Activated naive CD8-positive, alpha-beta T cell treated with anti-CD3 and anti-CD28 coated beads for 36 hours (primary cell): ENCODE measurements around the gene KSR1. TPM values are rescaled to one million over a fixed set of nuclear protein-coding genes. Genes with fewer than 3 reads are reported as not detected.

Experiments
- DNase-seq: peaks from one replicate; pipeline ENCODE4 v3.0.0; 2021
- H3K27ac Mint-ChIP-seq: one replicate; pipeline ENCODE4 v1.8.0; 2022; ENCODE audit warnings: mild to moderate bottlenecking, moderate library complexity, mixed read lengths
- H3K27me3 Mint-ChIP-seq: one replicate; pipeline ENCODE4 v1.8.0; 2022; ENCODE audit warnings: mild to moderate bottlenecking, mixed read lengths
- H3K36me3 Mint-ChIP-seq: one replicate; pipeline ENCODE4 v1.8.0; 2021; ENCODE audit warnings: mild to moderate bottlenecking, mixed read lengths
- H3K4me1 Mint-ChIP-seq: one replicate; pipeline ENCODE4 v1.8.0; 2021; ENCODE audit warnings: mixed read lengths
- H3K4me3 Mint-ChIP-seq: one replicate; pipeline ENCODE4 v1.8.0; 2022; ENCODE audit warnings: mild to moderate bottlenecking, moderate library complexity, mixed read lengths
- H3K9me3 Mint-ChIP-seq: one replicate; pipeline ENCODE4 v1.8.0; 2022; ENCODE audit warnings: mixed read lengths
- total RNA-seq, 2 experiments: library from RNA; stranded (reverse); gene quantifications; one replicate each; pipeline ENCODE4 v1.2.3, GENCODE V29; 2021

Gene KSR1
- total RNA-seq, 2 experiments from 2014 or later, result 58.9 to 62.5 TPM

GRCh38 chr17:27469256-27469655, 13.0 kb downstream of the KSR1 start:
- Mint-ChIP-seq H3K9me3 (no peaks in the 10 kb centered on the region), H3K4me1 (peaks cover 83% of the 10 kb centered on the region), H3K27ac (peak overlapping the region; percentile 99), H3K4me3 (no peak overlapping the region), H3K36me3 (peaks cover 30% of the 10 kb centered on the region), H3K27me3 (no peaks in the 10 kb centered on the region)
- peak; percentile 21 for DNase-seq

- peaks cover 88% of the 10 kb centered on the region for H3K4me1 Mint-ChIP-seq
- peak; percentile 90 for DNase-seq
Observed at GRCh38 chr17:27471321-27472269, 15.3 kb downstream of the KSR1 start.

GRCh38 chr17:27473190-27473747, 17.0 kb downstream of the KSR1 start:
- DNase-seq, result no peak
- no peaks in the 10 kb centered on the region for H3K9me3 Mint-ChIP-seq
- H3K36me3 Mint-ChIP-seq, result peaks cover 42% of the 10 kb centered on the region
- peak overlapping the region; percentile 99 for H3K27ac Mint-ChIP-seq
- no peaks in the 10 kb centered on the region for H3K27me3 Mint-ChIP-seq
- peaks cover 89% of the 10 kb centered on the region for H3K4me1 Mint-ChIP-seq
- peak overlapping the region; percentile 56 for H3K4me3 Mint-ChIP-seq

More at GRCh38 chr17:27471321-27472269, 15.3 kb downstream of the KSR1 start:
- Mint-ChIP-seq H3K9me3 (no peaks in the 10 kb centered on the region), H3K36me3 (peaks cover 42% of the 10 kb centered on the region), H3K4me3 (peak overlapping the region; percentile 56), H3K27ac (peak overlapping the region; percentile 99), H3K27me3 (no peaks in the 10 kb centered on the region)

GRCh38 chr17:27473748-27474609, 17.7 kb downstream of the KSR1 start:
- H3K36me3 Mint-ChIP-seq, result peaks cover 39% of the 10 kb centered on the region
- peak; percentile 85 for DNase-seq
- no peaks in the 10 kb centered on the region for H3K27me3 Mint-ChIP-seq
- H3K4me3 Mint-ChIP-seq, result peak overlapping the region; percentile 56
- H3K27ac Mint-ChIP-seq, result peak overlapping the region; percentile 99
- peaks cover 86% of the 10 kb centered on the region for H3K4me1 Mint-ChIP-seq
- H3K9me3 Mint-ChIP-seq, result no peaks in the 10 kb centered on the region

GRCh38 chr17:27475070-27475673, 18.9 kb downstream of the KSR1 start:
- peaks cover 36% of the 10 kb centered on the region for H3K36me3 Mint-ChIP-seq
- H3K27me3 Mint-ChIP-seq, result no peaks in the 10 kb centered on the region
- H3K9me3 Mint-ChIP-seq, result no peaks in the 10 kb centered on the region
- DNase-seq, result peak; percentile 38
- H3K4me1 Mint-ChIP-seq, result peaks cover 86% of the 10 kb centered on the region
- peak overlapping the region; percentile 46 for H3K4me3 Mint-ChIP-seq
- H3K27ac Mint-ChIP-seq, result peak overlapping the region; percentile 99

GRCh38 chr17:27475981-27476895, 20.0 kb downstream of the KSR1 start:
- Mint-ChIP-seq H3K4me3 (no peak overlapping the region), H3K4me1 (peaks cover 87% of the 10 kb centered on the region), H3K27ac (peak overlapping the region; percentile 99), H3K9me3 (no peaks in the 10 kb centered on the region), H3K36me3 (peaks cover 26% of the 10 kb centered on the region), H3K27me3 (no peaks in the 10 kb centered on the region)
- no peak for DNase-seq

- no peaks in the 10 kb centered on the region for H3K9me3 Mint-ChIP-seq
- H3K27me3 Mint-ChIP-seq, result no peaks in the 10 kb centered on the region
- H3K36me3 Mint-ChIP-seq, result peaks cover 26% of the 10 kb centered on the region
- no peak overlapping the region for H3K4me3 Mint-ChIP-seq
- H3K27ac Mint-ChIP-seq, result peak overlapping the region; percentile 22
- H3K4me1 Mint-ChIP-seq, result peaks cover 88% of the 10 kb centered on the region
- DNase-seq, result no peak
Observed at GRCh38 chr17:27477050-27477888, 21.0 kb downstream of the KSR1 start.

GRCh38 chr17:27477971-27478684, 21.9 kb downstream of the KSR1 start:
- Mint-ChIP-seq H3K9me3 (no peaks in the 10 kb centered on the region), H3K27ac (no peak overlapping the region), H3K36me3 (peaks cover 26% of the 10 kb centered on the region), H3K27me3 (no peaks in the 10 kb centered on the region), H3K4me3 (no peak overlapping the region), H3K4me1 (peaks cover 87% of the 10 kb centered on the region)
- no peak for DNase-seq

GRCh38 chr17:27478901-27479538, 22.8 kb downstream of the KSR1 start:
- no peak overlapping the region for H3K4me3 Mint-ChIP-seq
- peaks cover 32% of the 10 kb centered on the region for H3K36me3 Mint-ChIP-seq
- H3K4me1 Mint-ChIP-seq, result peaks cover 81% of the 10 kb centered on the region
- no peaks in the 10 kb centered on the region for H3K9me3 Mint-ChIP-seq
- no peaks in the 10 kb centered on the region for H3K27me3 Mint-ChIP-seq
- no peak for DNase-seq
- H3K27ac Mint-ChIP-seq, result no peak overlapping the region

- Mint-ChIP-seq H3K4me3 (no peak overlapping the region), H3K9me3 (no peaks in the 10 kb centered on the region), H3K36me3 (peaks cover 29% of the 10 kb centered on the region), H3K4me1 (peaks cover 74% of the 10 kb centered on the region), H3K27me3 (no peaks in the 10 kb centered on the region), H3K27ac (peak overlapping the region; percentile 21)
- DNase-seq, result no peak
Observed at GRCh38 chr17:27479838-27480237, 23.6 kb downstream of the KSR1 start.

GRCh38 chr17:27480699-27481098, 24.5 kb downstream of the KSR1 start:
- peaks cover 66% of the 10 kb centered on the region for H3K4me1 Mint-ChIP-seq
- no peaks in the 10 kb centered on the region for H3K9me3 Mint-ChIP-seq
- H3K36me3 Mint-ChIP-seq, result peaks cover 26% of the 10 kb centered on the region
- peak overlapping the region; percentile 59 for H3K27ac Mint-ChIP-seq
- no peaks in the 10 kb centered on the region for H3K27me3 Mint-ChIP-seq
- DNase-seq, result no peak
- no peak overlapping the region for H3K4me3 Mint-ChIP-seq

- DNase-seq, result peak; percentile 41
- Mint-ChIP-seq H3K4me1 (peaks cover 62% of the 10 kb centered on the region), H3K4me3 (no peak overlapping the region), H3K9me3 (no peaks in the 10 kb centered on the region), H3K27ac (peak overlapping the region; percentile 59), H3K36me3 (peaks cover 26% of the 10 kb centered on the region), H3K27me3 (no peaks in the 10 kb centered on the region)
Observed at GRCh38 chr17:27481327-27481726, 25.1 kb downstream of the KSR1 start.
